ENCODE results near the gene RPS5.
"Not testable (repeated sequence)": the region's sequence is repeated elsewhere in the genome, so short reads cannot be mapped to it uniquely, and the experiment has no call there.

RPS5 gene

DNA sequence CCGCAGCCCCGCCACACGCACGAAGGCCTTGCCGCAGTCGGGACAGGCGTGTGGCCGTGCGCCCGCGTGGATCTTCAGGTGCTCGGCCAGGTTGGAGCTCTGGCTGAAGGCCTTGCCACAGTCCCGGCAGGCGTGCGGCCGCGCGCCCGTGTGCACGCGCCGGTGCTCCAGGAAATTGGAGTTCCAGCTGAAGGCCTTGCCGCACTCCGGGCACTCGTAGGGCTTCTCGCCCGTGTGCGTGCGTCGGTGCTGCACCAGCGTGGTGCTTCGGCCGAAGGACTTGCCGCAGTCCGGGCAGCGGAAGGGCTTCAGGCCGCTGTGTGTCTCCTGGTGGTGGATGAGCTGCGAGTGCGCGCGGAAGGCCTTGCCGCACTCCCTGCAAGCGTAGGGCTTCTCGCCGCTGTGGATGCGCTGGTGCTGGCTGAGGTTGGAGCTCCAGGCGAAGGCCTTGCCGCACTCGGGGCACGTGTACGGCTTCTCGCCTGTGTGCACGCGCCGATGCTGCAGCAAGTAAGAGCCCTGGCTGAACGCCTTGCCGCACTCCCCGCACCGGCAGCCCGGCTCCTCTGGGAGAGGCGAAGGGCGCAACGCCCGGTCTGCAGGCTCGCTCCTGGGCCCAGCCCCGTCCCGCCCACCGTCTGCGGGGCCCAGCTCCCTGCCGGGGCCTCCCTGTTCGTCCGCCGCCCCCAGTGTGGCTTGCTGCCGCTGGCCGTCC lies 30.1 kb upstream of the RPS5 start:
- H3K4me3 ChIP-seq (ENCODE audit: low read depth, low read length): no peak overlapping the region

DNA sequence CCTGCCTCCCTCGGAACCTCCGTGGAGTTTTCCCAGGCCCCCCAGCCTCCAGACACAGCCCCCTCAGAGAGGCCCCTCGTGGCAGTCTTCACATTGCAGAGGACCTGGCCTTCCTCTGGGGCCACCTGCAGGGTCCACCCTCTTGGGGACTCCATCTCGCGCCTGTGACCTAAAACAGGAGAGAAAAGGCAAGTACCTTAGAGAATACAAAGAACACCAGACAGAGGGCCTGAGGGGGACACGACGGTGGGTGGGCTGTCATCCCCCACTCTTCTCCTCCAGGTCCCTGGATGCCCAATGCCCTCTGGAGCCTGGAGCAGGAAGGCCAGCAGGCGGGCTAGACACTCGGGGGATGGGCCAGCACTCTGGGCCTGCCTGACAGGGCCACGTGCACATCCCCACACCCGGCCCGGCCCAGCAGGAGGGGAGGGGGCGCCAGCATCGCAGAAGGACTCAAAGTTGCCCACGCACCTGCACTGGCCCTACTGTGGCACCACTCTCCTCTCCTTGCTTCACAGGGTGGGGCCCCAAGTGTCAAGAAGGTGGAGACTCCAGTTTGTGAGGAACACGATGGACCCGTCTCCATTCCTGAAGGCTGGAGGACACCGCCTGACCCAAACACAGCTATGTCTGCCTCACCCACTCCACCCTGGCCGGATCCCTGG lies 29.5 kb upstream of the RPS5 start:
- H3K4me3 ChIP-seq (ENCODE audit: low read depth, low read length): no peak overlapping the region

DNA sequence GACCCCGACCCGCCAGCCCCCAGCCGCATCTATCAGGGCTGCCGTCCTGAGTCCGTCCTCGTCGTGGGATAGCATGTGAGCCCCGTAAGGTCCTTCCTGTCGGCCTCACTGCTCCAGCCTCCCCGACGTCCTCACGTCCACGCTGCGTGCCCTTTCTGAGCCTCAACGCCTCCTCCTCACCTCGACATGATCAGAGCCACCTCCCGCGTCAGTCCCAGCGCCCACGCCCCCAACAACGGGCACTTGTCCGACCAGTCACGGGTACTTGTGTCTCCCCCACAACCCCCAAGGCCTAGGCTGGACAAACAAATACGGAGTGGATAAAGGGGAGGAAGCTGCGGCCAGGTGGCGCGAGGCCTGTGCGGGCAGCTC lies 25.2 kb upstream of the RPS5 start:
- peak overlapping the region; percentile 93 for H3K4me3 ChIP-seq (ENCODE audit: low read depth, low read length)

DNA sequence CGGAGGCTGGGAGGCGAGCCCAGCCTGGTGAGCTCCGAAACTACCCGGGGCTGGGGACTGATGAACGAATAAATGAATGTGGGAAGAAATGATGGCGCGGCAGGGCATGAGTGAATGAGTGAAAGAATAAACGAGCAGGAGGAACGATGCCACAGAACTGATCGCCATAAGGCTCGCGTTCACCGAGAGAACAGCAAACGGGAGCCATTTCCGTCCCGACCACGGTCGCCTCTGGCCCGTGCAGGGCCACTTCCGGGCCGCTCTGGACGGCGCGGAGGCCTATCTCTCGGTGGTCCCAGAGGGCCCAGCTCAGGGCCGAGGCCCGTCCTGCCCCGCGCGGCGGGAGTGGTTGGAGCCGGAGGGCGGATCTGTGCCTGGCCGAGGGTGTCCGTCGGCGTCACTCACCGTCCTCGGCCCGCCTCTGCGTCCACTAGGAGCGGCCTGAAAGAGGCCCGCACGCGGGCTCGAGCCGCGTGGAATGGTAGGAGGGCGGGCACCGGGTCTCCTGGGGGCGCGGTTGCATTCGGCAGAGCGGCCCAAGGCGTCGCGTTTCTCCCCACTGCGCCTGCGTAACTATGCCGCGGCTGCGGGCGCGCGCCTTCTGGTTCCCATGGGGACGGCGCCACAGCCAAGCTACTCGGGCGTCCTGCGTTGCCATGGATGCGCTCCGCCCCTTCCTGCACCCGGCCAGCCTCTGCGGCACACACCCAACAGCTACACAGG lies 24.6 kb upstream of the RPS5 start, which contains the start of gene ZNF497:
TSS of gene ZNF497 (minus strand) at position 480 of the 723 bp plus-strand sequence. CDS start 5,116 bp downstream, outside the sequence.
- peak within 1 kb of the TSS; percentile 93 for H3K4me3 ChIP-seq (ENCODE audit: low read depth, low read length)

DNA sequence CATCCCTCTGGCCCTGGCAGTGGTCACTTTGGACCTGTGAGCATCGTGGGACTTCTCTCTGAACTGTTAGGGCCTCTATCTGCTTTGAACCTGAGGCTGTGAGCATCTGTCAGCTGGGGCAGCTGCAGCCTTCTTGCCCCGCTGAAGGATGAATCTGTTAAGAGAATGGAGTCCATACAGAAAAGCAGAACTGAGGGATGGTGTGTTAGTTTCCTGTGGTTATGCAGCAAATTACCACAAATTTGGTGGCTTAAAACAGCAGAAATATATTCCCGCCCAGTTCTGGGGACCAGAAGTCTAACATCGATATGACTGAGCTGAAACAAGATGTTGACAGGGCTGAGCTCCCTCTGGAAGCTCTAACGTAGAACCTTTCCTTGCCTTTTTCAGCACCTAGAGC lies 22.9 kb upstream of the RPS5 start:
- H3K4me3 ChIP-seq (ENCODE audit: low read depth, low read length): no peak overlapping the region

DNA sequence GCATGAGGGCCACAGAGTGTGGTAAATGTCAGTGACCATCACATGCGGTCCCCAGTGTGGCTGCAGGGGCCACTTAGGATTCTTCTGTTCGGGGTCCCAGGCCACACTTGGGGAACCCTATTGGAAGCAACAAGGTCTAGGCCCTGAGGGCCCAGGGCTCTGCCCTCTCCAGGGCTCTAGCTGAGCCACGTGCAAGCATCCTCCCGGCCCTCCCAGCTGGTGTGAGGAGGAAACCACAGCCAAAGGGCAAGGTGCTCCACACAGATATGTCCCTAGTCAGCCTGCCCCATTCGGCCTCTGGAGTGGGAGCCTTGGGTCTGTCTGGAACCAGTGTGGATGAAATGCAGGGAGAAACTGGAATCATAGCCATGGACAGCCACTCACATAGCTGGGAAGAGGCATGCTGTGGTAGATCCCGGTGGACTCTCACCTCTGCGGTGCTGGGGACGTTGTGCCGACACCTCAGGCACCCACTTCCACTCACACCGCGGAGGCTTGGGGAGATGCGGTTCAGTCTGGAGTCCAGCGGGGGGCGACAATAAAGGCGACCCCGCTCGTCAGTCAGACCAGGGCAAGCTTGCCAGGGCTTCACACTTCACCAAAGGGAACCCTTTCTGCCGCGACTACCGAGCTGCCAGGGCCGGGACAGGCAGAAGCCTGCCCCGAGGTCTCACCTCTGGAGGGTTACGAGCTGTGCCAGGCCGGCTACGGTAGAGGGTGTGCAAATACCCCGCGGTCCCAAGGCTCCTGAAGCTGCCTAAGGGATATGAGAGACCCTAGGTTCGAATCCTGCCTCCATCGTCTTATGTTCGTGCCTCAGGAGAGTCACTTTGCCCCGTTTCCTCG lies 20.3 kb upstream of the RPS5 start:
- H3K4me3 ChIP-seq (ENCODE audit: low read depth, low read length): no peak overlapping the region

DNA sequence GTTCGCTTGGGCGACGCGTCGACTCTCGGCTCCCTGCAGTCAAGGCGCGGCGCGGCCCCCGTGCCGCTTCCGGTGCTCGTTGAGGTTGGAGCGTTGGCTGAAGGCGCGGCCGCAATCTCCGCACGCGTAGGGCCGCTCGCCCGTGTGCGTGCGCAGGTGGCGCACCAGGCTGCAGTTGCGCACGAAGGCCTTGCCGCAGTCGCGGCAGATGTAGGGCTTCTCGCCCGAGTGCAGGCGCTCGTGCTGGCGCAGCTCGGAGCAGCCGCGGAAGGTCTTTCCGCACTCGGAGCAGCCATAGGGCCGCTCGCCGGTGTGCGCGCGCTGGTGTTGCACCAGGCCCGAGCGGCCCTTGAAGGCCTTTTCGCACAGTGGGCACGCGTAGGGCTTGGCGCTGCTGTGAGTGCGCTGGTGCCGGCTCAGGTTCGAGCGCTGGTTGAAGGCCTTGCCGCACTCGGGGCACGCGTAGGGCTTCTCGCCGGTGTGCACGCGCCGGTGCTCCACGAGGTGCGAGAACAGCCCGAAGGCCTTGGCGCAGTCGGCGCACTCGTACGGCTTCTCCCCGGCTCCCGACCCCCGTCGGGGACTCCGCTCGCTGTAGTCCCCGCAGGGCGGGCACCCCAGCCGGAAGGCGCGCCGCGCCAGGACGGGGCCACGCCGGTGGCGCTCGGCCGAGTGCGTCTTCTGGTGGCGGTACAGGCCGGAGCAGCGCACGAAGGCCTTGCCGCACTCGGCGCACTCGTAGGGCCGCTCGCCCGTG lies 19.2 kb upstream of the RPS5 start:
- H3K4me3 ChIP-seq (ENCODE audit: low read depth, low read length): no peak overlapping the region

DNA sequence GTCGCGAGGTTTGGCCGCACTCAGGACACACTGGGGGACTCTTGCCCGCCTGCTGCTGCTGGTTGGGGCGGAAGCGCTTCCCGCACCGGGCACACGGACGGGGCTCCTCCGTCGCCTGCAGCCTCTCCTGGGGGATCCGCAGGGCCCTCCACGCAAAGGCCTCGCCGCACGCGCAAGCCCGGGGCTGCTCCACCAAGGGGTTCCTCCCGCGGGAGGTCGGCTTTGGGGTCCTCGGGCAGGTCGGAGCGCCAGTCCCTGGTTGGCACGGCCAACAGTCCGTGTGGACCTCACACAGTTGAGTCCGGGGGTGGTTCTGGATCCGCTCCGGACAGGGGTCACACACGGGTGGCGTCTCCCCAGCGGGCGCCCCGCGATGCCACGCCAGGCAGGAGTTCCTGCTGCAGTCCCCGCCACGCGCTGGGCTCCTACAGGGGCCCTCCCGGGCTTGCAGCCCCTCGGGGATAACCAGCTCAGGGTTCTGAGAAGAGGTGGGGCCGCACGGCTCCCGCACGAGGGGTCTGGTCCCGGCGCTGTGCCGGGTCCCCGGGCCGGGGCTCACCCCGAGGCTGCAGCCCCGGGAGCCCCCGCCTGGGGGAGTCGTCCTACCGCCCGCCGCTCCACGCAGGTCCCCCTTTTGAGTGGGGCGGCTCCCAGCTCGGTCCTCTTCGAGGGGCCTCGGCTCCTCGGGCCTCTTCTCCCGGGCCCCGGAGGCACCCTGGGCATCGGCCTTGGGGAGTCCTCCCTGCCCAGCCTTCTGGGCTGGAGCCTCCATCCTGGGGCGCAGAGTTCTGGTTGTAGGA lies 18.3 kb upstream of the RPS5 start:
- no peak overlapping the region for H3K4me3 ChIP-seq (ENCODE audit: low read depth, low read length)

DNA sequence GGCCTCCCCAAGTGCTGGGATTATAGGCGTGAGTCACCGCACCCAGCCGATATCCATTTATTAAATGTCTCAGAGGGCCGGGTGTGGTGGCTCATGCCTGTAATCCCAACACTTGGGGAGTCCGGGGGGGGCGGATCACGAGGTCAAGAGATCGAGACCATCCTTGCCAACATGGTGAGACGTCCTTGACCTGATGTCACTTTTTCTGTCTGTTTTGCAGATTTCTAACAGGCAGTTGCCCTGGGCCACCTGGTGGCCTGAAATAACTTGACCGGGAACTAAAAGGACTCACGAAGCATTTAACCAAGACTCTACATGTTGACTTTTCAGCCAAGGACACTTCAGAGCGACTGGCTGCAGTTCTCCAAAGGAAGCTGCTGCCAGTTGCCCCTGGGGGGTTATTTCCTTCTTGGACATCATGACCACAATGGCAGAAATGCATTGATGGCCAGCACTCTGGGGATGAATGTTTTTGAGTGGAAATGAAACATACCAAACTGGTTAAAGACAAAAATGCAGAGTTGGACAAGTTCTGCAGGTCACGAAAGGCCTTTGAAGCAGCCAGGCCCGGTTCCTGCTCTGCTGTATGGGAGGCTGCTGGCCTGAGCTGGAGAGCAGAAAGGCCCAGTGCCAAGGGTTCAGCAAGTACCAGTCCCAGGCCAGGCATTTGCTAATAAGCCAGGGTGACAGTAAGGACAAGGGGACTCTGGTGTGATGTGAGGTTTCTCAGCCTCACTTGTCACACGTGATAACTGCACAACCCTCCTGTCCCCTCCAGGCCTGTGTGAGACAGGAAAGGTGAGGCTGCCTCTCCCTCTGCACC lies 14.5 kb upstream of the RPS5 start:
- no peak overlapping the region for H3K4me3 ChIP-seq (ENCODE audit: low read depth, low read length)

DNA sequence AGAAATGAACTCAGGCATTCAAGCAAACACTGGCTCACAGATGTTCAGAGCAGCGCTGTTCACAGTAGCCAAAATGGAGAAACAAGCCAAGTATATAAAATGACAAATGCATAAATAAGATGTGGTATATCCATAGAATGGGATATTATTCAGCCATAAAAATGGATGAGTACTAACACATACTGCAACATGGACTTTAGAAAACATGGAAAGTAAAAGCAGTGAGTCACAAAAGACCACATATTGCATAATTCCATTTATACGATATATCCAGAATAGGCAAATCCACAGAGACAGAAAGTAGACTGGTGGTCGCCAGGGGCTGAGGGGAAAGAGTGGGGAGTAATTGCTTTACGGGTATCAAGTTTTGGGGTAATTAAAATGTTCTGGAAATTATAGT lies 12.9 kb upstream of the RPS5 start:
- no peak overlapping the region for H3K4me3 ChIP-seq (ENCODE audit: low read depth, low read length)

DNA sequence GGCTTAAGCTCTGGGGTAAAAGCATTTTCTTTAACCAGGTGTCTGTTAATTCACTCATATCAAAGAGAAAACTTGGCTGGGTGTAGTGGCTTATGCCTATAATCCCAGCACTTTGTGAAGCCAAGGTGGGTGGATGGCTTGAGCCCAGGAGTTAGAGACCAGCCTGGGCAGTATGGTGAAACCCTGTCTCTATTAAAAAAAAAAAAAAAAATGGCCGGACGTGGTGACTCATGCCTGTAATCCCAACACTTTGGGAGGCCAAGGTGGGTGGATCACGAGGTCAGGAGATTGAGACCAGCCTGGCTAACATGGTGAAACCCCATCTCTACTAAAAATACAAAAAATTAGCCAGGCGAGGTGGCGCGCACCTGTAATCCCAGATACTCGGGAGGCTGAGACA lies 10.3 kb upstream of the RPS5 start:
- H3K4me3 ChIP-seq (ENCODE audit: low read depth, low read length): not testable (repeated sequence)

DNA sequence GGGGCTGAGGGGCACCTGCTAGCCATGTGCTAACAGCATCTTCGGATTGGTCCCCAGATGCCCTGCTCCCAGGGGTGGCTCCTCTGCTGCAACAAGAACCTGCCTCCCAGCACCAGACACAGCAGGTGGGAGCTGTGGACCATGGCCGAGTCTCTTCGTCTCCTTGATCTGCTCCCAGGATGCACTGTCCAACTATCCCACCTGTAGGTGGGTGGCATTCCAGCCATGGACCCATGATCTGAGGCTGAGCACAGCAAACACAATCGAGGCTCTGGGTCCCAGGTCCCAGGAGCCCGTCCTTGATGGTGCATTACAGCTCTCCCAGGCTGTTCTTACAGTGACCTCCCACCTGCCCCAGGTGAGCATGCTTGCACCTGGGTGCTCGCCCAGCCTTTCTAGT lies 7.8 kb upstream of the RPS5 start:
- no peak overlapping the region for H3K4me3 ChIP-seq (ENCODE audit: low read depth, low read length)

DNA sequence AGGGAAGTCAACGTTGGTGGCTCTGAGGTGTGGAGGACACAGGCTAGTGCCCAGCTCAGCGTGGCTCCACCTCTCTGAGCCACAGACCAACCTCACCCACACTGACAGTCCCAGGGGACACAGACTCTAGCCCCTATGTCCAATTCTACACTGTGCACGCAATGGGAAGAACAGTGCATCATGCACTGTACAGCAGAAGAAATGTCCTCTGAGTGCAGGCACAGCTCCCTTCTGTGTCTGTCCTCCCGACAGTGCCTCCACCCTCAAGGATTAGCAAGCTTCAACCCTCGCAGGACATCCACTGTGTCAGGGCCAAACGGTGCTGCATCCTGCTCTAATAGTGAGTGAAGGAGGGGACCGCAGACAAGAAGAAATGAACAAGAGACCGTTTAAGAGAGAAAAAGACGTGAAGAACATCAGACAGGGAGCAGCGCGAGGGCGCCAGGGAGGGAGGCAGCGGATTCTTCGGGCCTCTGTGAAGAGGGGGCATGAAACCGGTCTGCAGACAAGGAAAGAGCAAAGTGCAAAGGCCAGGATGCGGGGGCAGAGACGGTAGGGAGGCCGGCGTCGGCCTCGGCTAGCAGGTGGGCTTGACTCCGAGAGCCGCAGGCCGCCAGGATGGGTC lies 6.9 kb upstream of the RPS5 start:
- H3K4me3 ChIP-seq (ENCODE audit: low read depth, low read length): peak overlapping the region; percentile 77

DNA sequence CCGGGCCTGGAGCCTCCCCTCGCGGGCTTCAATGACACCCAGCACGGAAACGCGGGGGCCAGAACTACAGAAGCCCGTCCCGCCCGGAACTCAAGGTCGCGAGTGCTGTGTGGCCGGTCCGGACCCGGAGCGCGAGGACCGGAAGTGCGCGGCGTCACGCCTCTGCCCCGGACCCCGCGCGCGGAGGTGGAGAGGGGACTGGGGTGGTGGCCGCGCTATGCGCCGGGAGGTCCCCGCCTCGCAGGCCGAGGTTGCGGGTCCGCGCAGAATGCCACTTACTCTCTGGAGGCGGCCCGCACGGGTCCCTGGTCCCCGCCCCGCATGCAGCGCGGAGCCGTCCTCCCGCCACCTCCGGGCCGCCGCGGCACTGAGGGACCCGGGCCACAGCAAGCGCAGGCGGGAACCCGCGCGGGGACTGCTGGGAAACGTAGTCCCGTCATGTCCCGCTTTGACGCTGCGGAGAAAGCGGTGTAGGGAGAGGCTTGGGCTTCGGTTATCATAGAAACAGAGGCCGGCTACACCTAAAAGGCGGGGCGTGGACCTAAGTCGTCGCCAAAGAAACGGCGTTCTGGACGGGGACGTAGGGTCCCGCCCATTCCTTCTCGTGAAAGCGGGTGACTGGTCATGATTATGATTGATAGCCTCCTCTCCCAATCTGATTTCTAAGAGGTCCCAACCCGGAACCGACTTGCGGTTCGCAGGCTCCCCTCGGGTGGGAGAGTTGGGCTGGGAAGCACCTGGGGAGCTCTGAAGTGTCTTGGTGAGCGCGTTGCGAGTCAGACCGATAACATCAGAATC lies 6.2 kb upstream of the RPS5 start, which contains the start of gene ZNF837:
TSS of gene ZNF837 (minus strand) at position 369 of the 798 bp plus-strand sequence. CDS start 11,698 bp downstream, outside the sequence.
- H3K4me3 ChIP-seq (ENCODE audit: low read depth, low read length): peak within 1 kb of the TSS; percentile 77

DNA sequence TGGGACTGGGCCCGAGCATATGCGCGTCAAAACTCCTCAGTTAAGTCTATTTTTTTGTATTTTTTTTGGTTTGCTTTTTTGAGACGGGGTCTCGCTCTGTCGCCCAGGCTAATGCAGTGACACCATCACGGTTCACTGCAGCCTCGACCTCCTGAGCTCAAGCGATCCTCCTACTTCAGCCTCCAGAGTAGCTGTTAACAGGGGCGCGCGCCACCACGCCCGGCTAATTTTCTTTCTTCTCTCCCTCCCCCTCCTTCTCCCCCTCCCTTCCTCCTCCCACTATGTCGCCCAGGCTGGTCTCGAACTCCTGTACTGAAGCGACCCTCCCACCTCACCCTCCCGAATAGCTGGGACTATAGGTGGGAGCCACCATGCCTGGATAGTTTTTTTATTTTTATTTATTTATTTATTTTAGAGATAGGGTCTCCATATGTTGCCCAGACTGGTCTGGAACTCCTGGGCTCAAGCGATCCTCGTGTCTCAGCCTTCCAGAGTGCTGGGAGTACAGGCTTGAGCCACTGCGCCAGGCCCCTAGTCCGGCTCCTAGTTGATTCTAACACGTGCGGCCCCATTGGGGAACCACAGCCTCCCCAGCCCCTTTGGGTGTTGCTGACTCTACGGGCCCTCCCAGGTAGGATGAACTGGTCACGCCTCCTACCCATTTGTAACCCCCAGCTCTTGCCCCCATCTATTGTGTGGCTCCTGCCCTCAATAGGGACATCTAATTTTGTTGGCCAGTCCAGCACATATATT lies 5.4 kb upstream of the RPS5 start:
- peak overlapping the region; percentile 54 for H3K4me3 ChIP-seq (ENCODE audit: low read depth, low read length)

DNA sequence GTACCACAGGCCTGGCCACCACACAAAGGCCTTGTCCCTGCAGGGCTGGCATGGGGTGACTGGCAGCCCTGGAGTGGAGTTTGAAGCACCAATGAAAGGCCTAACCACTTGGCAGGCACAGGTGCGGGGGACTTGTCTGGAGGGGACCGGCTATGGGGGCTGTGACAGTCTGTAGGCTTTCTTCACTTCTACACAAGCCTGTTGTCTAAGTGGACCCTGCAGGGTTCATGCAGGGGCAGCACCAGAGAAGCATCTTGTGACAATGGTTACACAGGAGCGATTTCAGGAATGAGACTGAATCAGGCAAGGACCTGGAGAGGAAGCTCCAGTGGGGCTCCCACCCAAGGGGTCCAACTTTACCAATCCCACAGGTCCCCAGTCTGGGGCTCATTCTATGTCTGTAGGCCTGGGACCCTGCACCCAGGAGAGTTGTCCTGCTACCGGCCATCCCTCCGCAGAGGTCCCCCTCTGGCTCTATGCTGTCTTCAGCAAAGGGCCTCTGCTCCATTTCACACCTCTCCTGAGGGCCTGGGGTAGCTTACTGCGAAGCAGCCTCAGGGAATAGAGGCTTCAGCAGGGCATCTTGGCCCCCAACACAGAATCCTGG lies 4.0 kb upstream of the RPS5 start:
- no peak overlapping the region for H3K4me3 ChIP-seq (ENCODE audit: low read depth, low read length)
